Measurements from ENCODE around the gene FRMPD2.
"Not testable (repeated sequence)": the region's sequence is repeated elsewhere in the genome, so short reads cannot be mapped to it uniquely, and the experiment has no call there.

The FRMPD2 gene

GRCh38 chr10:48249763-48250351 is 24.6 kb downstream of the FRMPD2 start:
- no peak for DNase-seq

GRCh38 chr10:48249004-48249762 is 25.3 kb downstream of the FRMPD2 start:
- DNase-seq = no peak

GRCh38 chr10:48248462-48248861 is 26.0 kb downstream of the FRMPD2 start:
- DNase-seq = no peak

- no peak for DNase-seq
These were observed 26.8 kb downstream of the FRMPD2 start for GRCh38 chr10:48247680-48248079.

GRCh38 chr10:48246501-48246900 is 28.0 kb downstream of the FRMPD2 start:
- no peak for DNase-seq

- no peak for DNase-seq
These were observed 28.5 kb downstream of the FRMPD2 start for GRCh38 chr10:48245977-48246376.

GRCh38 chr10:48243921-48244320 is 30.6 kb downstream of the FRMPD2 start:
- not testable (repeated sequence) for DNase-seq

- DNase-seq = no peak
These were observed 31.0 kb downstream of the FRMPD2 start for GRCh38 chr10:48243487-48243886.

- DNase-seq = no peak
These were observed 32.2 kb downstream of the FRMPD2 start for GRCh38 chr10:48242171-48242904.

GRCh38 chr10:48241332-48241731 is 33.2 kb downstream of the FRMPD2 start:
- no peak for DNase-seq

- DNase-seq = no peak
These were observed 34.3 kb downstream of the FRMPD2 start for GRCh38 chr10:48240196-48240595.

- DNase-seq = no peak
These were observed 34.9 kb downstream of the FRMPD2 start for GRCh38 chr10:48239618-48240017.

- DNase-seq = no peak
These were observed 35.5 kb downstream of the FRMPD2 start for GRCh38 chr10:48238826-48239520.

- DNase-seq = no peak
These were observed 36.9 kb downstream of the FRMPD2 start for GRCh38 chr10:48237259-48238250.

- no peak for DNase-seq
These were observed 38.3 kb downstream of the FRMPD2 start for GRCh38 chr10:48236199-48236621.

GRCh38 chr10:48235501-48235900 is 39.0 kb downstream of the FRMPD2 start:
- DNase-seq = no peak

GRCh38 chr10:48234787-48235186 is 39.7 kb downstream of the FRMPD2 start:
- DNase-seq = no peak

GRCh38 chr10:48234295-48234694 is 40.2 kb downstream of the FRMPD2 start:
- no peak for DNase-seq

GRCh38 chr10:48233559-48234005 is 40.9 kb downstream of the FRMPD2 start:
- no peak for DNase-seq

- no peak for DNase-seq
These were observed 41.6 kb downstream of the FRMPD2 start for GRCh38 chr10:48232717-48233447.

GRCh38 chr10:48231699-48232315 is 42.7 kb downstream of the FRMPD2 start:
- no peak for DNase-seq
